HepG2 (cell line): ENCODE results near the gene CPLX3. TPM values are rescaled to one million over a fixed set of nuclear protein-coding genes. Genes with fewer than 3 reads are reported as not detected.

Experiments
- ATAC-seq: fragments of 200-7000 bp; cut with Tn5 transposase; 3 replicates; pipeline ENCODE4 v1.9.1; 2020; ENCODE audit warnings: mild to moderate bottlenecking, moderate library complexity
- BruUV-seq: library from RNA; stranded (reverse); fragments of 400-500 nt; replicated peaks from 2 replicates; lab custom pipeline; 2021; lab: Mats Ljungman, UMichigan
- CTCF ChIA-PET: fragments of 300-600 bp; formaldehyde crosslinking; extraction: SDS; loops from one replicate; lab custom pipeline; 2021; ENCODE audit warnings: low total read pairs, inconsistent platforms, low intra/inter-chr PET ratio; lab: Yijun Ruan, JAX
- POLR2A ChIA-PET: fragments of 350-600 bp; sonication (Branson Sonifier 250); formaldehyde crosslinking; loops from one replicate; lab custom pipeline; 2020; ENCODE audit warnings: antibody characterized with exemption, inconsistent platforms; lab: Yijun Ruan, JAX
- DNase-seq: peaks from one replicate; pipeline ENCODE4 v3.0.0-alpha.2; 2015; ENCODE audit warnings: low spot score
- FAIRE-seq: peaks from 3 replicates; lab custom pipeline; 2011; peaks lifted over from hg19 to GRCh38; lab: Jason Lieb, UNC
- H2AFZ ChIP-seq: one replicate; pipeline ENCODE4 v1.6.1; 2011; ENCODE audit warnings: low read length, inconsistent platforms
- H3K27ac ChIP-seq: fragments of 300-600 bp; 3 replicates; pipeline ENCODE4 v1.8.0; 2011; ENCODE audit warnings: mixed run types, mild to moderate bottlenecking, mixed read lengths, low read length, inconsistent platforms; ENCODE audit not compliant: insufficient read depth; ENCODE audit errors: extremely low read length
- H3K27me3 ChIP-seq, 2 experiments: fragments of 200-600 bp in 1 of 2; 2 replicates in 1 of 2; 3 replicates in 1 of 2; pipeline versions ENCODE4 v1.6.0 to v1.8.0; 2011; ENCODE audit warnings: low read length in 2 of 2, mild to moderate bottlenecking in 2 of 2, moderate library complexity in 2 of 2, inconsistent platforms in 1 of 2; ENCODE audit not compliant: insufficient read depth in 2 of 2, control insufficient read depth in 1 of 2
- H3K36me3 ChIP-seq, 2 experiments: fragments of 200-600 bp in 1 of 2; replicated peaks in 1 of 2; 2 replicates in 1 of 2; 3 replicates in 1 of 2; pipeline versions ENCODE4 v1.5.1 to v1.8.0; 2011; ENCODE audit warnings: low read length in 2 of 2, inconsistent platforms in 1 of 2; ENCODE audit not compliant: insufficient read depth in 2 of 2, control insufficient read depth in 1 of 2
- H3K4me1 ChIP-seq: 2 replicates; pipeline ENCODE4 v1.5.1; 2012; ENCODE audit warnings: low read length, inconsistent platforms; ENCODE audit not compliant: insufficient read depth
- H3K4me2 ChIP-seq: 2 replicates; pipeline ENCODE4 v1.6.0; 2011; ENCODE audit warnings: low read depth, low read length, inconsistent platforms
- H3K4me3 ChIP-seq, 3 experiments: fragments of 200-600 bp in 1 of 3; sonication (generic), shearing (Covaris generic) in 1 of 3; replicated peaks in 1 of 3; 2 replicates each; pipeline ENCODE4 v1.5.1; 2011 to 2016; ENCODE audit warnings: low read length in 3 of 3, inconsistent platforms in 2 of 3, low read depth in 2 of 3, mild to moderate bottlenecking in 2 of 3, control low read depth in 1 of 3, mixed read lengths in 1 of 3; ENCODE audit not compliant: insufficient read depth in 1 of 3
- H3K79me2 ChIP-seq: one replicate; pipeline ENCODE4 v1.6.1; 2011; ENCODE audit warnings: low read length, inconsistent platforms; ENCODE audit not compliant: insufficient read depth
- H3K9ac ChIP-seq: 2 replicates; pipeline ENCODE4 v1.6.0; 2011; ENCODE audit warnings: mild to moderate bottlenecking, low read depth, low read length, inconsistent platforms; ENCODE audit not compliant: insufficient read depth
- H3K9me3 ChIP-seq: 2 replicates; pipeline ENCODE4 v1.5.1; 2012; ENCODE audit warnings: mild to moderate bottlenecking, low read length
- H4K20me1 ChIP-seq: 2 replicates; pipeline ENCODE4 v1.6.0; 2011; ENCODE audit warnings: inconsistent platforms, mild to moderate bottlenecking, low read length, moderate library complexity; ENCODE audit not compliant: insufficient read depth
- ATM ChIP-seq: fragments of 450-650 bp; IDR thresholded peaks from 2 replicates; pipeline ENCODE4 v1.7.1; 2017; ENCODE audit warnings: mild to moderate bottlenecking, borderline replicate concordance
- BRCA1 ChIP-seq: sonication (generic); formaldehyde crosslinking; IDR thresholded peaks from 2 replicates; pipeline ENCODE4 v1.4.0; 2020; ENCODE audit warnings: missing genetic modification reagents
- CBFB ChIP-seq: sonication (generic); formaldehyde crosslinking; IDR thresholded peaks from 2 replicates; pipeline ENCODE4 v1.4.0; 2020; ENCODE audit warnings: missing genetic modification reagents
- HOXA9 ChIP-seq: sonication (generic); formaldehyde crosslinking; IDR thresholded peaks from 2 replicates; pipeline ENCODE4 v1.8.1; 2022; ENCODE audit warnings: missing genetic modification reagents, mild to moderate bottlenecking, moderate library complexity, borderline replicate concordance
- MZF1 ChIP-seq: sonication (generic); formaldehyde crosslinking; IDR thresholded peaks from 2 replicates; pipeline ENCODE4 v1.8.1; 2023; ENCODE audit warnings: mild to moderate bottlenecking, missing genetic modification reagents, borderline replicate concordance
- TOE1 ChIP-seq: sonication (generic); formaldehyde crosslinking; IDR thresholded peaks from 2 replicates; pipeline ENCODE4 v1.4.0; 2020; ENCODE audit warnings: mild to moderate bottlenecking, missing genetic modification reagents
- ZMYM4 ChIP-seq: sonication (generic); formaldehyde crosslinking; IDR thresholded peaks from 2 replicates; pipeline ENCODE4 v1.8.1; 2023; ENCODE audit warnings: mild to moderate bottlenecking, missing genetic modification reagents
- ZNF205 ChIP-seq: IDR thresholded peaks from 2 replicates; pipeline ENCODE4 v1.6.1; 2018; ENCODE audit warnings: missing biosample characterization, missing genetic modification reagents
- ZNF234 ChIP-seq: sonication (generic); formaldehyde crosslinking; conservative IDR thresholded peaks from 2 replicates; pipeline ENCODE4 v1.5.1; 2020; ENCODE audit warnings: mild to moderate bottlenecking, missing genetic modification reagents
- ZNF570 ChIP-seq: sonication (generic); formaldehyde crosslinking; IDR thresholded peaks from 2 replicates; pipeline ENCODE4 v1.4.0; 2020; ENCODE audit warnings: mild to moderate bottlenecking, missing genetic modification reagents, borderline replicate concordance
- ZNF761 ChIP-seq: sonication (generic); formaldehyde crosslinking; conservative IDR thresholded peaks from 2 replicates; pipeline ENCODE4 v1.4.0; 2020; ENCODE audit warnings: mild to moderate bottlenecking, missing genetic modification reagents
- WGBS: methylation state at CpG from one replicate; pipeline ENCODE4 v1.1.6; 2017; ENCODE audit warnings: low lambda C conversion rate; 5-methylcytosine and 5-hydroxymethylcytosine counted together
- in situ Hi-C: cut with HindIII; loops from 2 replicates; pipeline ENCODE4 v1.10.0; 2017; ENCODE audit warnings: low pct_unique_long_range_greater_than_20kb; ENCODE audit not compliant: extremely low pct_ligation_motif_present
- intact Hi-C: fragments of 100-400 bp; cut with micrococcal nuclease; formaldehyde crosslinking; loops from one replicate; pipeline ENCODE4 v1.10.0; 2022; ENCODE audit not compliant: unreplicated experiment
- polyA plus RNA-seq, 8 experiments: library from polyadenylated mRNA; depleted of rRNA in 3 of 8; stranded (reverse) in 7 of 8; unstranded in 1 of 8; fragments of >200 nt; fragmentation: Illumina TruSeq in 4 of 8; extraction: Trizol in 4 of 8; gene quantifications; 2 replicates each; pipeline versions ENCODE4 v1.2.1 to v1.2.3, GENCODE V29; 2011 to 2016; ENCODE audit warnings: low read depth in 4 of 8, missing spikeins in 1 of 8, mixed read lengths in 1 of 8; ENCODE audit not compliant: insufficient read depth in 1 of 8
- total RNA-seq, 5 experiments: library from RNA; depleted of rRNA; stranded (reverse); fragments of >200 nt; fragmentation: Illumina TruSeq; extraction: Trizol; gene quantifications; 2 replicates each; pipeline ENCODE4 v1.2.3, GENCODE V29; 2016; ENCODE audit warnings: low read depth in 1 of 5
- TF ChIP-seq, protein P1 (sequence below): sonication (generic); formaldehyde crosslinking; IDR thresholded peaks from 2 replicates; pipeline ENCODE4 v1.8.1; 2022; ENCODE audit warnings: mild to moderate bottlenecking, missing genetic modification reagents
- TF ChIP-seq, protein P2 (sequence below): conservative IDR thresholded peaks from 2 replicates; pipeline ENCODE4 v1.6.1; 2018; ENCODE audit warnings: missing genetic modification reagents
- TF ChIP-seq, protein P3 (sequence below), 2 experiments: sonication (generic) in 1 of 2; formaldehyde crosslinking in 1 of 2; IDR thresholded peaks; 2 replicates each; pipeline versions ENCODE4 v1.4.0 to v1.6.1; 2016 to 2020; ENCODE audit warnings: borderline replicate concordance in 1 of 2, low read depth in 1 of 2, mild to moderate bottlenecking in 1 of 2, missing genetic modification reagents in 1 of 2
- TF ChIP-seq, protein P4 (sequence below): IDR thresholded peaks from 2 replicates; pipeline ENCODE4 v1.6.1; 2016; ENCODE audit warnings: missing compliant biosample characterization, missing genetic modification reagents, borderline replicate concordance
- TF ChIP-seq, protein P5 (sequence below): sonication (generic); formaldehyde crosslinking; IDR thresholded peaks from 2 replicates; pipeline ENCODE4 v1.4.0; 2020; ENCODE audit warnings: mild to moderate bottlenecking, missing genetic modification reagents
- TF ChIP-seq, protein P6 (sequence below): sonication (generic); formaldehyde crosslinking; IDR thresholded peaks from 2 replicates; pipeline ENCODE4 v1.4.0; 2020; ENCODE audit warnings: missing genetic modification reagents

Gene CPLX3
- total and polyA plus RNA-seq, 2 of the 13 experiments (the other 11 are each of a cell fraction or from before 2014, with no cell fraction given), result not detected

DNA sequence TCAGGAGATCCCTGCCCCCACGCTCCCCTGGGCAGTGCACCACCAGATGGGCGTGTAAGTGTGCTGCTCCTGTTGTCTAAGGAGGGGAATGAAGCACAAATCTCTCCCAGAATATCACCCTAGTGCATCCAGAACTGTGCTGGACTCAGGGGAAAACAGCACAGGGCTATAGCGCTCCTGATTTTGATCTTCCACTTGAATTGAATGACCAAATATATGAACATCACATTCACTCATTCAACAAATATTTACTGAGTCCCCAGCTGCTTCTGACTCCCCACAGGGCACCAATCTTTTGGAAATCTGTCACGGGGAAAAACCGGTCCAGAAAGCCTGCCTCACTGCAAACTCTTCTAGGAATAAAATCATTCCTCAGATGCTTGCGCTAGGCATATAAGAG lies 2.4 kb downstream of the CPLX3 start:
- WGBS, result 26% methylated on average over 4 of the region's 6 CpGs
- TF ChIP-seq, protein P1, sequence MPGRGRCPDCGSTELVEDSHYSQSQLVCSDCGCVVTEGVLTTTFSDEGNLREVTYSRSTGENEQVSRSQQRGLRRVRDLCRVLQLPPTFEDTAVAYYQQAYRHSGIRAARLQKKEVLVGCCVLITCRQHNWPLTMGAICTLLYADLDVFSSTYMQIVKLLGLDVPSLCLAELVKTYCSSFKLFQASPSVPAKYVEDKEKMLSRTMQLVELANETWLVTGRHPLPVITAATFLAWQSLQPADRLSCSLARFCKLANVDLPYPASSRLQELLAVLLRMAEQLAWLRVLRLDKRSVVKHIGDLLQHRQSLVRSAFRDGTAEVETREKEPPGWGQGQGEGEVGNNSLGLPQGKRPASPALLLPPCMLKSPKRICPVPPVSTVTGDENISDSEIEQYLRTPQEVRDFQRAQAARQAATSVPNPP, result no peak
- TF ChIP-seq ZNF761 (CRISPR knock-in tag), result no peak
- TF ChIP-seq HOXA9 (CRISPR knock-in tag), result no peak
- TF ChIP-seq, protein P2, sequence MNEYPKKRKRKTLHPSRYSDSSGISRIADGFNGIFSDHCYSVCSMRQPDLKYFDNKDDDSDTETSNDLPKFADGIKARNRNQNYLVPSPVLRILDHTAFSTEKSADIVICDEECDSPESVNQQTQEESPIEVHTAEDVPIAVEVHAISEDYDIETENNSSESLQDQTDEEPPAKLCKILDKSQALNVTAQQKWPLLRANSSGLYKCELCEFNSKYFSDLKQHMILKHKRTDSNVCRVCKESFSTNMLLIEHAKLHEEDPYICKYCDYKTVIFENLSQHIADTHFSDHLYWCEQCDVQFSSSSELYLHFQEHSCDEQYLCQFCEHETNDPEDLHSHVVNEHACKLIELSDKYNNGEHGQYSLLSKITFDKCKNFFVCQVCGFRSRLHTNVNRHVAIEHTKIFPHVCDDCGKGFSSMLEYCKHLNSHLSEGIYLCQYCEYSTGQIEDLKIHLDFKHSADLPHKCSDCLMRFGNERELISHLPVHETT (CRISPR knock-in tag), result no peak
- no peak for TF ChIP-seq BRCA1 (CRISPR knock-in tag)
- TF ChIP-seq ZNF234 (CRISPR knock-in tag), result no peak
- TF ChIP-seq ZNF205 (CRISPR knock-in tag), result no peak
- TF ChIP-seq ATM, result no peak
- TF ChIP-seq, protein P3, sequence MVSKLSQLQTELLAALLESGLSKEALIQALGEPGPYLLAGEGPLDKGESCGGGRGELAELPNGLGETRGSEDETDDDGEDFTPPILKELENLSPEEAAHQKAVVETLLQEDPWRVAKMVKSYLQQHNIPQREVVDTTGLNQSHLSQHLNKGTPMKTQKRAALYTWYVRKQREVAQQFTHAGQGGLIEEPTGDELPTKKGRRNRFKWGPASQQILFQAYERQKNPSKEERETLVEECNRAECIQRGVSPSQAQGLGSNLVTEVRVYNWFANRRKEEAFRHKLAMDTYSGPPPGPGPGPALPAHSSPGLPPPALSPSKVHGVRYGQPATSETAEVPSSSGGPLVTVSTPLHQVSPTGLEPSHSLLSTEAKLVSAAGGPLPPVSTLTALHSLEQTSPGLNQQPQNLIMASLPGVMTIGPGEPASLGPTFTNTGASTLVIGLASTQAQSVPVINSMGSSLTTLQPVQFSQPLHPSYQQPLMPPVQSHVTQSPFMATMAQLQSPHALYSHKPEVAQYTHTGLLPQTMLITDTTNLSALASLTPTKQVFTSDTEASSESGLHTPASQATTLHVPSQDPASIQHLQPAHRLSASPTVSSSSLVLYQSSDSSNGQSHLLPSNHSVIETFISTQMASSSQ (IDR thresholded peaks at IDR 0.05; ENCODE audit: low read depth), result no peak
- TF ChIP-seq, protein P3 (CRISPR knock-in tag; IDR thresholded peaks at IDR 0.05; ENCODE audit: borderline replicate concordance), result no peak
- TF ChIP-seq, protein P4, sequence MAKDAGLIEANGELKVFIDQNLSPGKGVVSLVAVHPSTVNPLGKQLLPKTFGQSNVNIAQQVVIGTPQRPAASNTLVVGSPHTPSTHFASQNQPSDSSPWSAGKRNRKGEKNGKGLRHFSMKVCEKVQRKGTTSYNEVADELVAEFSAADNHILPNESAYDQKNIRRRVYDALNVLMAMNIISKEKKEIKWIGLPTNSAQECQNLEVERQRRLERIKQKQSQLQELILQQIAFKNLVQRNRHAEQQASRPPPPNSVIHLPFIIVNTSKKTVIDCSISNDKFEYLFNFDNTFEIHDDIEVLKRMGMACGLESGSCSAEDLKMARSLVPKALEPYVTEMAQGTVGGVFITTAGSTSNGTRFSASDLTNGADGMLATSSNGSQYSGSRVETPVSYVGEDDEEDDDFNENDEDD (CRISPR knock-in tag), result no peak
- TF ChIP-seq TOE1 (CRISPR knock-in tag), result no peak
- no peak for TF ChIP-seq MZF1 (CRISPR knock-in tag)
- TF ChIP-seq ZNF570 (CRISPR knock-in tag), result no peak
- TF ChIP-seq ZMYM4 (CRISPR knock-in tag), result no peak
- TF ChIP-seq, protein P5, sequence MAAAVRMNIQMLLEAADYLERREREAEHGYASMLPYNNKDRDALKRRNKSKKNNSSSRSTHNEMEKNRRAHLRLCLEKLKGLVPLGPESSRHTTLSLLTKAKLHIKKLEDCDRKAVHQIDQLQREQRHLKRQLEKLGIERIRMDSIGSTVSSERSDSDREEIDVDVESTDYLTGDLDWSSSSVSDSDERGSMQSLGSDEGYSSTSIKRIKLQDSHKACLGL, result no peak
- TF ChIP-seq, protein P6, sequence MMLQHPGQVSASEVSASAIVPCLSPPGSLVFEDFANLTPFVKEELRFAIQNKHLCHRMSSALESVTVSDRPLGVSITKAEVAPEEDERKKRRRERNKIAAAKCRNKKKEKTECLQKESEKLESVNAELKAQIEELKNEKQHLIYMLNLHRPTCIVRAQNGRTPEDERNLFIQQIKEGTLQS, result no peak
- TF ChIP-seq CBFB (CRISPR knock-in tag), result no peak

More for the DNA sequence above, 2.4 kb downstream of the CPLX3 start:
- ChIA-PET CTCF (no interaction called here), POLR2A (no interaction called here)
- in situ Hi-C loops (no loop called here), intact Hi-C loops (no loop called here)
- Histone ChIP-seq H3K79me2 (no peaks in the 10 kb centered on the region), H3K9me3 (no peaks in the 10 kb centered on the region), H3K36me3 (no peaks in the 10 kb centered on the region), H3K4me1 (peaks cover 26% of the 10 kb centered on the region), H3K9ac (no peak overlapping the region), H2AFZ (no peak overlapping the region), H3K27ac (no peak overlapping the region), H3K27me3 (peaks cover 5 to 59% of the 10 kb centered on the region in 2 experiments; a peak in 4 of 5 replicates), H3K4me2 (no peak overlapping the region), H3K4me3 (no peak overlapping the region), H4K20me1 (no peaks in the 10 kb centered on the region; the same call in 1 of the 2 replicates)
- DNase-seq, result no peak
- FAIRE-seq, result no peak
- ATAC-seq, result no peak
- no TSS peak for BruUV-seq
